HepG2 (cell line): ENCODE results near the gene AMIGO3. TPM values are rescaled to one million over a fixed set of nuclear protein-coding genes. Genes with fewer than 3 reads are reported as not detected.
A peak's percentile ranks its signal among the peaks of the same experiment; 100 is the strongest.

Experiments
- ATAC-seq: fragments of 200-7000 bp; cut with Tn5 transposase; 3 replicates; pipeline ENCODE4 v1.9.1; 2020; ENCODE audit warnings: mild to moderate bottlenecking, moderate library complexity
- BruUV-seq: library from RNA; stranded (reverse); fragments of 400-500 nt; replicated peaks from 2 replicates; lab custom pipeline; 2021; lab: Mats Ljungman, UMichigan
- CTCF ChIA-PET: fragments of 300-600 bp; formaldehyde crosslinking; extraction: SDS; loops from one replicate; lab custom pipeline; 2021; ENCODE audit warnings: low total read pairs, inconsistent platforms, low intra/inter-chr PET ratio; lab: Yijun Ruan, JAX
- POLR2A ChIA-PET: fragments of 350-600 bp; sonication (Branson Sonifier 250); formaldehyde crosslinking; loops from one replicate; lab custom pipeline; 2020; ENCODE audit warnings: antibody characterized with exemption, inconsistent platforms; lab: Yijun Ruan, JAX
- DNase-seq: peaks from one replicate; pipeline ENCODE4 v3.0.0-alpha.2; 2015; ENCODE audit warnings: low spot score
- FAIRE-seq: peaks from 3 replicates; lab custom pipeline; 2011; peaks lifted over from hg19 to GRCh38; lab: Jason Lieb, UNC
- H2AFZ ChIP-seq: one replicate; pipeline ENCODE4 v1.6.1; 2011; ENCODE audit warnings: low read length, inconsistent platforms
- H3K27ac ChIP-seq: fragments of 300-600 bp; 3 replicates; pipeline ENCODE4 v1.8.0; 2011; ENCODE audit warnings: mixed run types, mild to moderate bottlenecking, mixed read lengths, low read length, inconsistent platforms; ENCODE audit not compliant: insufficient read depth; ENCODE audit errors: extremely low read length
- H3K27me3 ChIP-seq, 2 experiments: fragments of 200-600 bp in 1 of 2; 2 replicates in 1 of 2; 3 replicates in 1 of 2; pipeline versions ENCODE4 v1.6.0 to v1.8.0; 2011; ENCODE audit warnings: low read length in 2 of 2, mild to moderate bottlenecking in 2 of 2, moderate library complexity in 2 of 2, inconsistent platforms in 1 of 2; ENCODE audit not compliant: insufficient read depth in 2 of 2, control insufficient read depth in 1 of 2
- H3K36me3 ChIP-seq, 2 experiments: fragments of 200-600 bp in 1 of 2; replicated peaks in 1 of 2; 2 replicates in 1 of 2; 3 replicates in 1 of 2; pipeline versions ENCODE4 v1.5.1 to v1.8.0; 2011; ENCODE audit warnings: low read length in 2 of 2, inconsistent platforms in 1 of 2; ENCODE audit not compliant: insufficient read depth in 2 of 2, control insufficient read depth in 1 of 2
- H3K4me1 ChIP-seq: 2 replicates; pipeline ENCODE4 v1.5.1; 2012; ENCODE audit warnings: low read length, inconsistent platforms; ENCODE audit not compliant: insufficient read depth
- H3K4me2 ChIP-seq: 2 replicates; pipeline ENCODE4 v1.6.0; 2011; ENCODE audit warnings: low read depth, low read length, inconsistent platforms
- H3K4me3 ChIP-seq, 3 experiments: fragments of 200-600 bp in 1 of 3; sonication (generic), shearing (Covaris generic) in 1 of 3; replicated peaks in 1 of 3; 2 replicates each; pipeline ENCODE4 v1.5.1; 2011 to 2016; ENCODE audit warnings: low read length in 3 of 3, inconsistent platforms in 2 of 3, low read depth in 2 of 3, mild to moderate bottlenecking in 2 of 3, control low read depth in 1 of 3, mixed read lengths in 1 of 3; ENCODE audit not compliant: insufficient read depth in 1 of 3
- H3K79me2 ChIP-seq: one replicate; pipeline ENCODE4 v1.6.1; 2011; ENCODE audit warnings: low read length, inconsistent platforms; ENCODE audit not compliant: insufficient read depth
- H3K9ac ChIP-seq: 2 replicates; pipeline ENCODE4 v1.6.0; 2011; ENCODE audit warnings: mild to moderate bottlenecking, low read depth, low read length, inconsistent platforms; ENCODE audit not compliant: insufficient read depth
- H3K9me3 ChIP-seq: 2 replicates; pipeline ENCODE4 v1.5.1; 2012; ENCODE audit warnings: mild to moderate bottlenecking, low read length
- H4K20me1 ChIP-seq: 2 replicates; pipeline ENCODE4 v1.6.0; 2011; ENCODE audit warnings: inconsistent platforms, mild to moderate bottlenecking, low read length, moderate library complexity; ENCODE audit not compliant: insufficient read depth
- POLR2A ChIP-seq, 2 experiments: IDR thresholded peaks; 2 replicates each; pipeline ENCODE4 v1.6.1; 2011; ENCODE audit warnings: low read depth in 2 of 2, low read length in 2 of 2, mild to moderate bottlenecking in 1 of 2, moderate library complexity in 1 of 2; ENCODE audit not compliant: insufficient read depth in 1 of 2
- THRA ChIP-seq: sonication (generic); formaldehyde crosslinking; IDR thresholded peaks from 2 replicates; pipeline ENCODE4 v1.4.0; 2020; ENCODE audit warnings: missing genetic modification reagents, borderline replicate concordance
- ZBTB3 ChIP-seq: sonication (generic); formaldehyde crosslinking; IDR thresholded peaks from 2 replicates; pipeline ENCODE4 v1.4.0; 2020; ENCODE audit warnings: low read depth, mild to moderate bottlenecking, moderate library complexity, missing genetic modification reagents, borderline replicate concordance
- ZNF574 ChIP-seq: sonication (generic); formaldehyde crosslinking; IDR thresholded peaks from 2 replicates; pipeline ENCODE4 v1.4.0; 2020; ENCODE audit warnings: missing genetic modification reagents
- WGBS: methylation state at CpG from one replicate; pipeline ENCODE4 v1.1.6; 2017; ENCODE audit warnings: low lambda C conversion rate; 5-methylcytosine and 5-hydroxymethylcytosine counted together
- in situ Hi-C: cut with HindIII; loops from 2 replicates; pipeline ENCODE4 v1.10.0; 2017; ENCODE audit warnings: low pct_unique_long_range_greater_than_20kb; ENCODE audit not compliant: extremely low pct_ligation_motif_present
- intact Hi-C: fragments of 100-400 bp; cut with micrococcal nuclease; formaldehyde crosslinking; loops from one replicate; pipeline ENCODE4 v1.10.0; 2022; ENCODE audit not compliant: unreplicated experiment
- polyA plus RNA-seq, 8 experiments: library from polyadenylated mRNA; depleted of rRNA in 3 of 8; stranded (reverse) in 7 of 8; unstranded in 1 of 8; fragments of >200 nt; fragmentation: Illumina TruSeq in 4 of 8; extraction: Trizol in 4 of 8; gene quantifications; 2 replicates each; pipeline versions ENCODE4 v1.2.1 to v1.2.3, GENCODE V29; 2011 to 2016; ENCODE audit warnings: low read depth in 4 of 8, missing spikeins in 1 of 8, mixed read lengths in 1 of 8; ENCODE audit not compliant: insufficient read depth in 1 of 8
- total RNA-seq, 5 experiments: library from RNA; depleted of rRNA; stranded (reverse); fragments of >200 nt; fragmentation: Illumina TruSeq; extraction: Trizol; gene quantifications; 2 replicates each; pipeline ENCODE4 v1.2.3, GENCODE V29; 2016; ENCODE audit warnings: low read depth in 1 of 5

The AMIGO3 gene
- total and polyA plus RNA-seq, 2 of the 13 experiments (the other 11 are each of a cell fraction or from before 2014, with no cell fraction given): 0.35 TPM; not detected in 1

- WGBS: 100% methylated on average over 1 of the region's 2 CpGs
- ATAC-seq: no peak
- intact Hi-C loops (no loop called here), in situ Hi-C loops (no loop called here)
- no peak for FAIRE-seq
- ChIA-PET POLR2A (no interaction called here), CTCF (no interaction called here)
- Histone ChIP-seq H3K27me3 (no peaks in the 10 kb centered on the region), H3K4me3 (no peak overlapping the region), H3K36me3 (peaks cover 47 to 76% of the 10 kb centered on the region in 2 experiments), H3K9ac (no peak overlapping the region), H4K20me1 (peaks cover 3% of the 10 kb centered on the region; the same call in 1 of the 2 replicates), H3K9me3 (no peaks in the 10 kb centered on the region), H3K4me1 (peaks cover 25% of the 10 kb centered on the region), H3K27ac (no peak overlapping the region), H2AFZ (no peak overlapping the region), H3K79me2 (peaks cover 7% of the 10 kb centered on the region), H3K4me2 (no peak overlapping the region)
- TF ChIP-seq POLR2A (IDR thresholded peaks at IDR 0.05; ENCODE audit: insufficient read depth in 1 of 2, low read depth in 2 of 2, low read length in 2 of 2) (peak in 1 of 2 experiments; percentile 37; a peak in 1 of 4 replicates), THRA (CRISPR knock-in tag) (no peak), ZNF574 (CRISPR knock-in tag) (no peak), ZBTB3 (CRISPR knock-in tag) (no peak)
- no TSS peak for BruUV-seq
- DNase-seq: no peak
Measured at GRCh38 chr3:49681232-49681522, 38.3 kb downstream of the AMIGO3 start.
